Neural progenitor cell (in vitro differentiated cells): ENCODE measurements around the gene SPTLC1. TPM values are rescaled to one million over a fixed set of nuclear protein-coding genes. Genes with fewer than 3 reads are reported as not detected.
A peak's percentile ranks its signal among the peaks of the same experiment; 100 is the strongest.

ENCODE experiments used
- DNase-seq: peaks from one replicate; pipeline ENCODE4 v3.0.0-alpha.2; 2016; ENCODE audit warnings: low spot score
- H2AFZ ChIP-seq: fragments of 200-600 bp; sonication (generic); replicated peaks from 2 replicates; pipeline ENCODE4 v1.6.1; 2016; ENCODE audit warnings: antibody characterized with exemption
- H3F3A ChIP-seq: fragments of 200-600 bp; sonication (generic); 2 replicates; pipeline ENCODE4 v1.6.1; 2016; ENCODE audit warnings: antibody characterized with exemption, low read depth
- H3K27ac ChIP-seq: fragments of 200-600 bp; sonication (generic); 2 replicates; pipeline ENCODE4 v1.5.1; 2016; ENCODE audit warnings: mild to moderate bottlenecking
- H3K27me3 ChIP-seq: fragments of 200-600 bp; sonication (generic); 2 replicates; pipeline ENCODE4 v1.6.1; 2016; ENCODE audit warnings: mild to moderate bottlenecking, moderate library complexity
- H3K36me3 ChIP-seq: fragments of 200-600 bp; sonication (generic); 2 replicates; pipeline ENCODE4 v1.5.1; 2016
- H3K4me1 ChIP-seq: fragments of 200-600 bp; sonication (generic); 2 replicates; pipeline ENCODE4 v1.6.1; 2016; ENCODE audit warnings: mixed run types
- H3K4me2 ChIP-seq: fragments of 200-600 bp; sonication (generic); 2 replicates; pipeline ENCODE4 v1.6.1; 2016
- H3K4me3 ChIP-seq: fragments of 200-600 bp; sonication (generic); 2 replicates; pipeline ENCODE4 v1.5.1; 2016
- H3K79me2 ChIP-seq: fragments of 200-600 bp; sonication (generic); 2 replicates; pipeline ENCODE4 v1.6.1; 2016; ENCODE audit warnings: low read depth
- H3K9ac ChIP-seq: fragments of 200-600 bp; sonication (generic); 2 replicates; pipeline ENCODE4 v1.6.1; 2016
- H3K9me3 ChIP-seq: fragments of 200-600 bp; sonication (generic); 2 replicates; pipeline ENCODE4 v1.5.1; 2016; ENCODE audit warnings: low read depth
- H4K20me1 ChIP-seq: fragments of 200-600 bp; sonication (generic); 2 replicates; pipeline ENCODE4 v1.6.1; 2016; ENCODE audit warnings: low read depth
- H3K27ac Mint-ChIP-seq: 3 replicates; pipeline ENCODE4 v1.8.0; 2021; ENCODE audit warnings: mixed read lengths
- H3K27me3 Mint-ChIP-seq: 2 replicates; pipeline ENCODE4 v1.8.0; 2022; ENCODE audit warnings: low read depth, mild to moderate bottlenecking, inconsistent platforms, moderate library complexity, mixed read lengths; ENCODE audit not compliant: insufficient read depth
- H3K36me3 Mint-ChIP-seq: 3 replicates; pipeline ENCODE4 v1.8.0; 2021; ENCODE audit warnings: mixed read lengths
- H3K4me1 Mint-ChIP-seq: 3 replicates; pipeline ENCODE4 v1.8.0; 2021; ENCODE audit warnings: mixed read lengths
- H3K4me3 Mint-ChIP-seq: 3 replicates; pipeline ENCODE4 v1.8.0; 2021; ENCODE audit warnings: mild to moderate bottlenecking, moderate library complexity, mixed read lengths
- H3K9me3 Mint-ChIP-seq: 3 replicates; pipeline ENCODE4 v1.8.0; 2020; ENCODE audit warnings: mixed read lengths
- EZH2 ChIP-seq: fragments of 200-600 bp; sonication (generic); IDR thresholded peaks from 2 replicates; pipeline ENCODE4 v1.6.1; 2017; ENCODE audit warnings: antibody characterized with exemption, mild to moderate bottlenecking, moderate library complexity
- EZH2phosphoT487 ChIP-seq: fragments of 200-600 bp; sonication (generic); IDR thresholded peaks from 2 replicates; pipeline ENCODE4 v1.6.1; 2017; ENCODE audit warnings: antibody characterized with exemption
- total RNA-seq: library from RNA; depleted of rRNA; stranded (reverse); fragments of >200 nt; gene quantifications from 2 replicates; pipeline ENCODE4 v1.2.3, GENCODE V29; 2015; ENCODE audit warnings: low replicate concordance
- TF ChIP-seq, protein P1 (sequence below): fragments of 200-600 bp; sonication (generic); IDR thresholded peaks from 2 replicates; pipeline ENCODE4 v1.5.1; 2017; ENCODE audit warnings: antibody characterized with exemption, mild to moderate bottlenecking

The SPTLC1 gene
- total RNA-seq, 1 donor from 2014 or later: 119 TPM

DNA sequence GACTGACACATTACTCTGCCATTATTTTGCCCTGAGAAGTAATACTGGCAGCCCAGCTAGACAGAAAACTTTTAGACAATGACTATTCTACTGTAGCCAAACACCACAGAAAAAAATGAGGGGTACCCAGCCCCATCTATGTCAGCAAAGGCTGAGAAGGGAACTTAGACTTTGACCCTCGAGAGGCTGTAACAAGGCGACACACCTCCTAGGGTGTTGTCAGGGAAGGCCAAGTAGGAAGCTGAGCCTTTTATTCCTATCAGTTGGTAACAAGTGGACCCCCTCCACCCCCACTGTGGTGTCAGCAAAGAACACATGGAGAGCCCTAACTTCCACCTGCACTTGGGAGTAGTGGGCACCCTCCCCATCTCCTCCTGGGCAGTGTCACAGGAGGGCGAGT, 55.6 kb downstream of the SPTLC1 start:
- H3K9ac ChIP-seq: no peak overlapping the region
- peaks cover 68% of the 10 kb centered on the region for H3F3A ChIP-seq
- H3K36me3 ChIP-seq: peaks cover 32% of the 10 kb centered on the region
- Mint-ChIP-seq H3K27me3 (no peaks in the 10 kb centered on the region), H3K27ac (no peak overlapping the region), H3K36me3 (peaks cover 51% of the 10 kb centered on the region), H3K4me3 (no peak overlapping the region), H3K4me1 (peaks cover 46% of the 10 kb centered on the region), H3K9me3 (peaks cover 33% of the 10 kb centered on the region)
- peak overlapping the region; percentile 63 for H3K27ac ChIP-seq
- DNase-seq: peak; percentile 5
- peaks cover 22% of the 10 kb centered on the region for H3K9me3 ChIP-seq
- peak overlapping the region; percentile 22 for H3K4me3 ChIP-seq
- H3K79me2 ChIP-seq: peaks cover 38% of the 10 kb centered on the region
- H3K4me2 ChIP-seq: peak overlapping the region; percentile 81
- no peaks in the 10 kb centered on the region for H3K27me3 ChIP-seq
- H3K4me1 ChIP-seq: peaks cover 58% of the 10 kb centered on the region
- no peak overlapping the region for H2AFZ ChIP-seq
- TF ChIP-seq EZH2 (no peak), EZH2phosphoT487 (no peak)
- TF ChIP-seq, protein P1, sequence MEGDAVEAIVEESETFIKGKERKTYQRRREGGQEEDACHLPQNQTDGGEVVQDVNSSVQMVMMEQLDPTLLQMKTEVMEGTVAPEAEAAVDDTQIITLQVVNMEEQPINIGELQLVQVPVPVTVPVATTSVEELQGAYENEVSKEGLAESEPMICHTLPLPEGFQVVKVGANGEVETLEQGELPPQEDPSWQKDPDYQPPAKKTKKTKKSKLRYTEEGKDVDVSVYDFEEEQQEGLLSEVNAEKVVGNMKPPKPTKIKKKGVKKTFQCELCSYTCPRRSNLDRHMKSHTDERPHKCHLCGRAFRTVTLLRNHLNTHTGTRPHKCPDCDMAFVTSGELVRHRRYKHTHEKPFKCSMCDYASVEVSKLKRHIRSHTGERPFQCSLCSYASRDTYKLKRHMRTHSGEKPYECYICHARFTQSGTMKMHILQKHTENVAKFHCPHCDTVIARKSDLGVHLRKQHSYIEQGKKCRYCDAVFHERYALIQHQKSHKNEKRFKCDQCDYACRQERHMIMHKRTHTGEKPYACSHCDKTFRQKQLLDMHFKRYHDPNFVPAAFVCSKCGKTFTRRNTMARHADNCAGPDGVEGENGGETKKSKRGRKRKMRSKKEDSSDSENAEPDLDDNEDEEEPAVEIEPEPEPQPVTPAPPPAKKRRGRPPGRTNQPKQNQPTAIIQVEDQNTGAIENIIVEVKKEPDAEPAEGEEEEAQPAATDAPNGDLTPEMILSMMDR: no peak
- peaks cover 14% of the 10 kb centered on the region for H4K20me1 ChIP-seq

DNA sequence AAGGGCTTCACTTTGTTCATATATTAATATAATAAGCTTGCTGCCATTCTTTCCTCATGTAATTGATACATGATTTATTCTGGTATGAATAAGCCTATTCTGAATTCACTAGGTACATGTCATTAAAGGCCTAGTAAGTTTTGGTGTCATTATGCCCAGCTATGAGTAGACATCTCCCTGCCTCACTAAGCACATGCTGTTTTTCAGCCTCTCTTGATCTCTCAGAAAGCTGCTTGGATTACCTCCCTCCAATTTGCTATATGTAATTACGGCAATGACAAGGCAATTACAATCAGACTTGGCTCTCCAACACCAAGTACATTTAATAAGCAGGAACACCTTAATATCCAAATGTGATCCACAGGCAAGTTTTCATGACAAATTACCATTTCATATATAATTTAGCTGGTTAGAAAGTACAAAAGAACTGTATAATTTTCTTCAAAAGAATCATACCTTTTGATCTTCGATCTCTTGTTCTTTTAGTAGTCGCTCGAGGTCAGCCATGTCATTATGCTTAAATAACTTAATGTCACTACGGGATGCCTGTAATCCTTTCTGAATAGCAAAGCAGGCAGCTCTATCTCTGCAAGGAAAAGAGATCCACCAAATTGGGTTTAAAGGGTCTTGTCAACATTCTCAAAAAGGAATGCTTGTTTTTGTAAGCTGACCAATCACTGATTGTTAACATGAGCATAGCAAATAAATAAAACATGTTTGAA, 56.3 kb downstream of the SPTLC1 start:
- Mint-ChIP-seq H3K27me3 (no peaks in the 10 kb centered on the region), H3K27ac (no peak overlapping the region), H3K9me3 (peaks cover 33% of the 10 kb centered on the region), H3K4me3 (peak overlapping the region; percentile 41), H3K36me3 (peaks cover 48% of the 10 kb centered on the region), H3K4me1 (peaks cover 46% of the 10 kb centered on the region)
- H3K4me2 ChIP-seq: peak overlapping the region; percentile 81
- peaks cover 73% of the 10 kb centered on the region for H3F3A ChIP-seq
- H3K9me3 ChIP-seq: peaks cover 21% of the 10 kb centered on the region
- peak overlapping the region; percentile 63 for H3K27ac ChIP-seq
- H4K20me1 ChIP-seq: peaks cover 14% of the 10 kb centered on the region
- peak; percentile 83 for DNase-seq
- TF ChIP-seq EZH2phosphoT487: peak; percentile 96
- TF ChIP-seq, protein P1: no peak
- peak overlapping the region; percentile 22 for H3K4me3 ChIP-seq
- no peak overlapping the region for H2AFZ ChIP-seq
- peaks cover 37% of the 10 kb centered on the region for H3K79me2 ChIP-seq
- no peak overlapping the region for H3K9ac ChIP-seq
- H3K27me3 ChIP-seq: no peaks in the 10 kb centered on the region
- peaks cover 26% of the 10 kb centered on the region for H3K36me3 ChIP-seq
- peaks cover 58% of the 10 kb centered on the region for H3K4me1 ChIP-seq

DNA sequence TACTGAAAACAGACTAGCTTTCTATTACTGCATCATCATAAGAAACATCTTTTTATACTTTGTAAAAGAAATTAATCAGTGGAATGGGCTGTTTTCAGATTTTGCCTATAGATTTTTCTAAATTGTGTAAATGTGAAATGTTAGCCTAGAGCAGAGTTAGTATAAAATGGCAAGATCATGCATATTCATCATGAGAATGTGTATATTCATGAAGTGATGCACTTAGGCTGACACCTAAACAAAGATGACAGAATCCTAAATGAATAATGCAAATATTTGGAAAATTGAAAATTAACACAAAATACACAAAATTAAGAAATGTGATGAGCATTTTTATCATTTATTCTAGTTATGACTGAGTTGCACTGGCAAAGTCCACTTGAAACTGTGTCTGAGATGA, 57.2 kb downstream of the SPTLC1 start:
- H3K9ac ChIP-seq: no peak overlapping the region
- Mint-ChIP-seq H3K36me3 (peaks cover 50% of the 10 kb centered on the region), H3K27me3 (no peaks in the 10 kb centered on the region), H3K4me3 (no peak overlapping the region), H3K4me1 (peaks cover 46% of the 10 kb centered on the region), H3K9me3 (peaks cover 28% of the 10 kb centered on the region), H3K27ac (no peak overlapping the region)
- peaks cover 73% of the 10 kb centered on the region for H3F3A ChIP-seq
- TF ChIP-seq, protein P1: no peak
- no peak for TF ChIP-seq EZH2phosphoT487
- no peak for TF ChIP-seq EZH2
- H2AFZ ChIP-seq: no peak overlapping the region
- H3K27ac ChIP-seq: peak overlapping the region; percentile 63
- no peak for DNase-seq
- peaks cover 15% of the 10 kb centered on the region for H3K9me3 ChIP-seq
- H3K36me3 ChIP-seq: peaks cover 20% of the 10 kb centered on the region
- peaks cover 14% of the 10 kb centered on the region for H4K20me1 ChIP-seq
- H3K27me3 ChIP-seq: no peaks in the 10 kb centered on the region
- H3K4me2 ChIP-seq: peak overlapping the region; percentile 81
- H3K79me2 ChIP-seq: peaks cover 32% of the 10 kb centered on the region
- H3K4me1 ChIP-seq: peaks cover 58% of the 10 kb centered on the region
- H3K4me3 ChIP-seq: no peak overlapping the region
